Cardiac septum (tissue), 1 donor: ENCODE measurements around the gene PDE9A. TPM values are rescaled to one million over a fixed set of nuclear protein-coding genes. Genes with fewer than 3 reads are reported as not detected.

Source experiments
- DNase-seq: peaks from one replicate; pipeline ENCODE4 v3.0.0-alpha.2; 2020; ENCODE audit warnings: low spot score
- intact Hi-C: fragments of 100-400 bp; cut with DNase I; formaldehyde crosslinking; loops from one replicate; pipeline ENCODE4 v1.14.0; 2022
- total RNA-seq: library from RNA; stranded (reverse); fragmentation: NEBNext Ultra II Directional; extraction: Animal tissue kit (Norgen Biotek cat#: 25700); gene quantifications from one replicate; pipeline ENCODE4 v1.2.1, GENCODE V29; 2021
- donor health status: DM: no; HTN: no; CAD: no.

PDE9A gene
- total RNA-seq, 1 donor from 2014 or later, result 1.1 TPM

DNA sequence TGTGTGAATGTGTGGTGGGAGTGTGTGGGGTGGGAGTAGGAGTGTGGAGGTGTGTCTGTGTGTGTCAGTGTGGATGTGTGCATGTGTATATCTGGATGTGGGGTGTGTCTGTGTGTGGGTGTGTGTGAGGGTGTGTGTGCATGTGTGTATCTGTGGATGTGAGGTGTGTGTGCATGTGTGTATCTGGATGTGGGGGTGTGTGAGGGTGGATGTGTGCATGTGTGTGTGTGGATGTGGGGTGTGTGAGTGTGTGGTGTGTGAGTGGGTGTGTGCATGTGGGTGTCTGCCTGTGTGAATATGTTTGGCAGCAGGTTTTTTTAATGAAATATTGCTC, 106.1 kb downstream of the PDE9A start:
- no peak for DNase-seq
- intact Hi-C loops, result no loop called here

GRCh38 chr21:42760361-42760950, 107.0 kb downstream of the PDE9A start:
- DNase-seq, result no peak
- intact Hi-C loops, result no loop called here

DNA sequence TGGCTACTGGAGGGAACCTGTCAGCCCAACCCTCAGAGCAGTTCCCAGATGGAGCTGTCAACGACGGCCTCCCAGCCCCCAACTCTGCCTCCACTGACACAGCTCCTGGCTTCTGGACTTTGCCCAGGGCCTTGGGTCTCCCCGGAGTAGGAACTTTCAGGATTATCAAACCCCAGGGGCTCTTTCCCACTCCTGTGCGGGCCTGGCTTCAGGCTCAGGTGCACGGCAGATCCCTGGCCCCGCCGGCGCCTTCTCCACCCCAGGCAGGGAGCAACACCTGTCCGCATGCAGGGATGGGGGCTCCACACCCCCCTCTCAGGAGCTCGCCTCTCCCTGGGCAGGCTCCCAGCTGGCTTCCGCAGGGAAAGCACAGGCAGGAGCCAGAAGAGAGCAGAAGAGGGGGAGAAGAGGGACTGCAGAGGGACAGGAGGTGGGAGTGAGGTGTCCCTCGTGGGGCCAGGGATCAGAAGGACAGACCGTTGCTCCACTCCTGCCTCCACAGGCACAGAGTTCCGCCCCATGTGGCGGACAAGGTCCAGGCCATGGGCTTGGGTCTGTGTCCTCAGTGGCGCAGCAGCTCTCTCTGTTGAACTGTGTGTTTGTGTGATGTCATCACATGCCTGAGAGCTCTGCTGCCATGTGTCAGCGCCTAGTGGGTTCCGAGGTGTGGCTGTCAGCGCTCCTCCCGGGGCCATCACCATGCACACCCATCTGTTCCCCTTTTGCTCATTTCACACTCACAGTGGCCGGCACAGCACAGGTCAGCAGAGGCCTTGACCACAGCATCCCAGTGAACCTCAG, 107.7 kb downstream of the PDE9A start:
- intact Hi-C loops, result no loop called here
- no peak for DNase-seq

DNA sequence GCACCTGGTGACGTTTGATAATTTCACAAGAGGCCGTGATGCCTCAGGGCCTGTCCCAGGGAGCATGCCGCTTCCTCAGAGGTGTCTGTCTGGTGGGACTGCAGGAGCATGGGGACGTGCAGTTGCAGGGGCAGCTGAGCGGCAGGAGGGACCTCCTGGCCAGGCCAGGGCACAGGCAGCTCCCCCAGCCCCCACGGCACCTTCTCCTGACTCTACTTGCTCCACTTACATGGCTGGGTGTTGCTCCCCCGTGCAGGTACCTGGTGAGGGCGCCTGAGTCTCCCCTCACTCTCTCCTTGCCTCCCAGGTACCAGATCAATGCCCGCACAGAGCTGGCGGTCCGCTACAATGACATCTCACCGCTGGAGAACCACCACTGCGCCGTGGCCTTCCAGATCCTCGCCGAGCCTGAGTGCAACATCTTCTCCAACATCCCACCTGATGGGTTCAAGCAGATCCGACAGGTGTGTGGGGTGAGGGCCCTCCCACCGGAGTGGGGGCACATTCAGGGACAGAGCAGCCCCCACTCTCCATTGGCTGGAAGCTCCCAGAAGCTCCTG, 108.4 kb downstream of the PDE9A start:
- intact Hi-C loops, result no loop called here
- no peak for DNase-seq

DNA sequence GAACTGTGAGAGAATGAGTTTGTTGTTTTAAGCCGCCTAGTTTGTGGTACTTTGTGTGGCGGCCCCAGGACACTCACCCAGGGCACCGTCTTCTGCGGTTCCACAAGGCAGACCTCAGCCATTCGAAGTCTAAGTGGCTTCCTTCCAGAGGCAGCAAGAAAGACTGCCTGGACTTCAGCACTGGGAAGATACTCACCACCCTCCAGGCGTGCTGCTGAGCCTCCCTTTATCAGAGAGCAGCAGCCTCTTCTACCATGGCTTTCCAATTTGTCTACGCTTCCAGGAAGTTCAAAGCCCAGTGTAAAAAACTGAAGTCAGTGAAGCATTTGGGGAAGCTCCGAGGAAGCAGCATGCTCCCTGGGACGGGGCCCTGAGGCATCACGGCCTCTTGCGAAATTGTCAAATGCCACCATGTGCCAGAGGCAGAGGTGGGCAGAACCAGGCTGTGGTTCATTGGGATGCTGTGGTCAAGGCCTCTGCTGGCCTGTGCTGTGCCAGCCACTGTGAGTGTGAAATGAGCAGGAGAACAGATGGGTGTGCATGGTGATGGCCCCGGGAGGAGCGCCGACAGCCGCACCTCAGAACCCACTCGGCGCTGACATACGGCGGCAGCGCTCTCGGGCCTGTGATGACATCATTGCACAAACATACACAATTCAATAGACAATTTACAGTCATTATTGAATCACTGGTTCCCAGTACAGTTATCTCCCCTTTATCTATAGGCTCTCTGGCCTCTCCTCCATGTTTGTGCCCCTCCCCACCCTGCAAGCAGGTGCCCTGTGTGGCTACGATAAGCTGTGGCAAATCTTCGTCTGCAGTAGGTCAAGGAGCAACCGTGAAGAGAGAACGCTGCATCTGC, 110.4 kb downstream of the PDE9A start:
- intact Hi-C loops, result no loop called here
- no peak for DNase-seq

- intact Hi-C loops, result no loop called here
- no peak for DNase-seq
These were observed 111.0 kb downstream of the PDE9A start for GRCh38 chr21:42764443-42764760.

DNA sequence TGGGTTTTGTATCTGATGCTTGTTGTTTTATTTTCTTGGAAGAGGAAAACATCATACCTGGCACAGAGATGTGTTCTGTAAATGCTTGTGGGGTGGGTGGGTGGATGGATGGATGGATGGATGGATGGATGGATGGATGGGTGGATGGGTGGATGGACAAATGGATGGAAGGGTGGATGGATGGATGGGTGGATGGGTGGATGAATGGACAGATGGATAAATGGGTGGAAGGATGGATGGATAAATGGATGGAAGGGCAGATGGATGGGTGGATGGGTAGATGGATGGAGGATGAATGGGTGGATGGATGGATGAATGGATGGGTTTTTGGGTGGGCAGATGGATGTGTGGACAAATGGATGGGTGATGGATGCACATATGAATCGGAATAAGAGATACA, 111.5 kb downstream of the PDE9A start:
- intact Hi-C loops, result no loop called here
- no peak for DNase-seq

DNA sequence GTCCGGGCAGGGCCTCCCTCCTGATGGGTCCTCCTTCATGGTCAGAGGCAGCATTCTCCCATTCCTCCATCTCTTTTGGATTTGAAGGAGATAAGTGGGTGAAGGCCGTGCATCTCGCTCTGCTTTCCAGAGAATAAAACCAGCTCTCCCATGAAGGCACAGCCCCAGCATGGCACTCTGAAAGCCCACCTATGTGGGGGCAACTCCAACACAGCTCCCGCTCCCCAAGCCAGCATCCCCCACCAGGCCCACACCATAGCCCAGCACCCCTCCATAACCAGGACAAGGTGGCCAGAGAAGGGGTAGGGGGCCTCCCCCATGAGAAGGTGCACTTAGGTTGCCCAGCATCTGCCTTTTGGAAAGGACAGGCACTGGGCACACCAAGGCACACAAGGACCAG, 112.2 kb downstream of the PDE9A start:
- DNase-seq, result no peak
- intact Hi-C loops, result no loop called here

DNA sequence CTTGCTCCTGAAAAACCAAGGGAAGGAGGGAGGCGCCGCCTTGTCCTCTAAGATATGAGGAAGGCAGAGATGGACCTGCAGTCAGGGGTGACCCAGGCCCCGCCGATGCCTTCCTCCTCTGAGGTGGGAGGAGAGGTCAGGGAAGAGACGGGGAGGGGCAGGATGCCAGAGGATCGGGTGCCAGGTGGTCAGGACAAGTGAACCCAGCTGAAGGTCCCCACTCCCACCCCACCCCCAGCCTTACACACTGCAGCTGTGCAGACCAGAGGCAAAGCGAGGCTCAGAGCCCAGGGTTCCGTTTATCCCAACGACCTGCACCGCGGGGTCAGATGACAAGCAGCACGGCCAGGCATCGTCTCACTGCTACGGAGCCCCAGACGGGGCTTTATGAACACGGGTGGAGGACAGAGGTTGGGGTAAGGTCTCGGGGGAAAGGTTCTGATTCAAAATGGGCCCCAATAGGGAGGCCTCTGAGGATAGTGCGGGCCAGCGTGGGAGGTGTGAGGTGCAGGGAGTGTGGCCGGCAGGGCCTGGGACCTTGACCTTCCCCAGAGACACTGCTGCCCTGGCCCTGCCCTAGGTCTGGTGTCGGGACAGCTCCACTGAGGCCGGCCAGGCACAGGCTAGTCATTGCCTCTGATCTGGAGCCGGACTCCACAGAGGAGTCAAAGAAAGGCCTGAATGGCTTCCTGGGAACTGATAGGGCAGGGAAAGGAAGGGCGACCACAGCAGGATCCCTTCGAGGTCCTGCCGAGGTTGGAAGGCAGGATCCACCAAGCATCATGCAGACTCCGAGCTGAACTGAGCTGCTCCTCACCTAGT, 113.5 kb downstream of the PDE9A start:
- intact Hi-C loops, result no loop called here
- DNase-seq, result no peak

GRCh38 chr21:42767561-42767835, 114.1 kb downstream of the PDE9A start:
- DNase-seq, result no peak
- intact Hi-C loops, result no loop called here

GRCh38 chr21:42768324-42769121, 115.1 kb downstream of the PDE9A start:
- intact Hi-C loops, result no loop called here
- DNase-seq, result no peak

DNA sequence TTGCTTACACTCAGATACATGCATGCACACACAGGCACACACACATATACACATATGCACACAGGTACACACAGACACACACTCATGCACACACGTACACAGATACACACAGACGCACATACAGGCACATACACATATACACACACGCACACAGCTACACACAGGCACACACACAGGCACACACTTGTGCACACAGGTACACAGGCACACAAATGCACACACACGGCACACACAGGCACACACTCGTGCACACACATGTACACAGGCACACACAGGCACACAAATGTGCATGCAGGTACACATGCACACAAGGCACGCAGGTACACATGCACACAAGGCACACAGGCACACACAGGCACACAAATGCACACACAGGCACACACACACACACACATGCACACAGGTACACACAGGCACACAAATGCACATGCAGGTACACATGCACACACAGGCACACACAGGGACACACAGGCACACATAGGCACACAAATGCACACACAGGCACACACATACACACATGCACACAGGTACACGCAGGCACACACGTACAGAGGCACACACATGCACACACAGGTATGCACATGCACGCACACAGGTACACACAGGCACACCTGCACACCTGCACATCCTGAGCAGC, 115.9 kb downstream of the PDE9A start:
- intact Hi-C loops, result no loop called here
- no peak for DNase-seq

DNA sequence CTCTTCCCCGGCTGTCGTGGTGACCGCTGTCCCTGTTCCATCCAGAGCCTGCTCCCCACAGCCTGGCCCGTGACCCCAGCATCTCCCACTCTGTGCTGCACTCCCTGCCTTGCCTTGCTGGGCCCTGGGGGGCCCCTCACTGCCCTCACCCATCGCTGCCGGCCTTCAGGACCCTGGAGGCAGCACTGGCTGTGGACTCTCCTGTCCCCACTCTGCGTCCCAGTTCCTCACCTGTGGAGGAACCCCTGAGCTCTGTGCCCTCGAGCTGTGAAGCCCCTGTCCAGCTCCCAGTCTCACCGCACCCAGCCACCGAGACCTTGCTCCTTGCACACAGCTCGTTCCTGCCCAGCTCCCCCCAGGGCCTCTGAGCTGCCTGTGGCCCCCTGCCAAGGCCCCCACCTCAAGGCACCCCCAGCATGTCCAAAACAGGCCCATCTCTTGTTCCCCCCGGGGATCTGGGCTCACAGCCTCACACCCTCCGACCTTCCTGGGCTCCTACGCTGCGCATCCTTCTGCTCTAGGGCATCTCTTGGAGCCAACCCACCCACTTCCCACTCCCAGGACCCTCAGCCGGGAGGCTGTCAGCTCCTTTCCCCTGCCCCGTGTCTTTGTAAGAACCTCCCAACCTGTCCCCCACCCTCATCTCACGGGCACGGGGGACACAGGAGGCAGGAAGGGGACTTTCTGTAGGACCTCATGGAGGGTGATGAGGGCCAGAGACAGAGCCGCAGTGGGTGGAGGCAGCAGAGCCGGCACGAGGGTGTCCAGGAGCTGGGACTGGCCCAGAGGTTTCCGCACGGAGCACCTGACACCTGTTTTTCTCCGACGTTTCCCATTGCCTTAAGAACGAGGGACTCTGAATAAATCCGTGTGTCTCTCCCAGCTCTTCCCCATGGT, 116.6 kb downstream of the PDE9A start:
- intact Hi-C loops, result no loop called here
- DNase-seq, result no peak

- DNase-seq, result no peak
- intact Hi-C loops, result no loop called here
These were observed 117.5 kb downstream of the PDE9A start for GRCh38 chr21:42770717-42771502.

DNA sequence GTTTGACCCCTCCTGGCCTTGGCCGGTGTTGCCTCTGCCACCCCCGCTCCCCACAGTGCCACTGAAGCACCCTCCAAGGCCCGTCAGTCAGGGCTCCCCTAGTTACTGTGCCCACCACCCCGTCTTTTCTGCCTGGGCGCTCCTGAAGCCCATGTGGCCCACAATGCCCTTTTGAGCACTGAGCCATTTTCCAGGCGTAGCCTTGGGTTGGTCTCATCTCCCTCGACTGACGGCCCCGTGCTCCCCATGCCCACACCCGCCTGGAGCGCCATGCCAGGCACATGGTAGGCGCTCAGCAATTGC, 118.0 kb downstream of the PDE9A start:
- no peak for DNase-seq
- intact Hi-C loops, result no loop called here

GRCh38 chr21:42775123-42775522, 121.7 kb downstream of the PDE9A start:
- DNase-seq, result no peak
- intact Hi-C loops, result no loop called here

- no peak for DNase-seq
- intact Hi-C loops, result no loop called here
These were observed 122.5 kb downstream of the PDE9A start for GRCh38 chr21:42775891-42776290.
